Measurements from ENCODE around the gene CHRDL2.

The CHRDL2 gene

DNA sequence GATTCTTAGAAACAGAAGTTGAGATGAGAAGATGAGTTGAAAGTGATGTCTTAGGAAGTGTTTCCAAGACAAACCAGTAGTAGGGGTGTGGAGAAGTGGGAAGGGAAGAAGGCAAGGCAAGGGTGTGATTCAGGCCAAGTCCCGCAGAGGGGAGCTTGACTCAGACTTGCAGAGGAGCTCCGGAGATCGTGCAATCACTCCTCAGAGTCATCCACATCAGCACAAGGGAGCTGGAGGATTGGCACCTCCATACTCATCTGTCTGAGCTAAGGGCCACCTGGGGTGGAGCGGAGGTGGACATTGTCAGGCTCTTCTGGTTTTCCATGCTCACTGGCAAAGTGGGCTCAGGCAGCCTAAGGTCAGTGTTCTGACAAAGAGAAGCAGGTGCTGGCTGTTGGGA is 44.4 kb downstream of the CHRDL2 start:
- no peak for FAIRE-seq

DNA sequence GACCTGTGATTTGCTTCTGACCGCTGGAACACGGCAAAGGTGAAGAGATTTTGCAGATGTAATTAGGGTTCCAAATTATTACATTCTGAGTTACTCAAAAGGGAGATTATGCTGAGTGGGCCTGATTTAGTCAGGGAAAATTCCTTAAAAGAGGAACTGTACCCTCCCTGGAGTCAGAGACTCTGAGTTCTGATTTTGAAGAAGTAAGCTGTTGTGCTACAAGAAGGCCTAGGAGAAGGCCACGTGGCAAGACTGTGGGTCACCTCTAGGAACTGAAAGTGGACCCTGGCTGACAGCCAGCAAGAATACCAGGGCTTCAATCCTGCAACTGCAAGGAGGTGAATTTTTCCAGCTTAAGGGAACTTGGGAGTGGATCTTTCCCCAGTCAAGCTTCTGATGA is 45.3 kb downstream of the CHRDL2 start:
- no peak for FAIRE-seq
- DNase-seq (ENCODE audit: low spot score) = no peak

More for the DNA sequence above, 44.4 kb downstream of the CHRDL2 start:
- no peak for DNase-seq (ENCODE audit: low spot score)

- no peak for FAIRE-seq
- no peak for DNase-seq (ENCODE audit: low spot score)
Observed at GRCh38 chr11:74685338-74685737, 45.9 kb downstream of the CHRDL2 start.

- FAIRE-seq (no peak), DNase-seq (ENCODE audit: low spot score) (no peak)
Observed at GRCh38 chr11:74684661-74685060, 46.6 kb downstream of the CHRDL2 start.

DNA sequence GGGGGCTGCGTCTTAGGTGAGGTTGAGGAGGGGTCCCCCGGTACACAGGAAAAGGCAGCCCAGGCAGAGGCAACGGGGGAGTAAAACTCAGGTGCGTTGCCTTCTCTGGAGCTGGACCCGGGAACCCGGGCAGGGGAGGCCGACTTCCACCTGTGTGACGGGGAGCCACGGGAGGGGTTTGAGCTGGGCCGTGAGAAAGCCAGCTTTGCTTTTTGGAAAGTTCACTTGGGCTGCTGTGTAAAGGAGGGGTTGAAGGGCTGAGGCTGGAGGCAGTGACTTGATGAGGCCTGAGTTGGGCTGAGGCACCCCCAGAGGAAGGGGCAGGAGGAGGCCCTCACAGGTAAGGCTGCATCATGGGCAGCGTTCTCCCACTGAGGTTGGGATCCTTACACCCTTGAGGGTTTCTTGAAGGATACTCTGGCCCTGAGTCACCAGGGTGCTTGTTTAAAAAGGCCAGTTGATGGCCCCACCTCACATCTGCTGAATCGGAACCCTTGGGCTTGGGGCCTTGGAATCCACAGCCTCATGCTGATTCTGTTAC is 47.2 kb downstream of the CHRDL2 start:
- DNase-seq (ENCODE audit: low spot score) = no peak
- no peak for FAIRE-seq

DNA sequence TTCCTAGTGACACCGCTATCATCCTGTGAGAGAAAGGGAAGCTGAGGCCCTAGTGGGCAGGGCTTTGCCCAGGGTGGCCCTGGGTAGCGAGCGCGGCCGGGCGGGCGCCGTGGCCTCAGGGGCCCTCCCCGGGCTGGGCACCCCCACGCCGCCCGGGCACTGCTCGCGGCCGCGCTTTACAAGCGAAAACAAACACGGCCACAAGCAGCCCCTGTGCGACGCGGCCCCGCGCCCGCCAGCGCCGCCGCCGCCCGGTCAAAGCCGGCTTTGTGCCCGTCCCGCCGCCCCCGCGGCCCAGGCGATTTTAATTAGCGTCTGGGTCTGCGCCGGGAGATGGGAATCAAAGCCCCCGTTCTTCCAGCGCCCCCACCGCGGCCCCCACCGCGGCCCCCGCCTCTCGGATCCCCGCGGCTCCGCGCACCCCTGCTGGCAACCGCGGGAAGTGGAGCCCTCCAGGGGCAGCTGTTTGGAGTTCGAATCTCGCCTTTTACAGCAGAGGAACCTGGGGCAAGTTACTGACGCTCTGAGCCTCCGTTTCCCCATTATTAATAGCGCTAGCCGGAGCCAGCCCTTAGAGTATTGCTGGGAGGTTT is 47.9 kb downstream of the CHRDL2 start:
- FAIRE-seq (no peak), DNase-seq (ENCODE audit: low spot score) (no peak)

DNA sequence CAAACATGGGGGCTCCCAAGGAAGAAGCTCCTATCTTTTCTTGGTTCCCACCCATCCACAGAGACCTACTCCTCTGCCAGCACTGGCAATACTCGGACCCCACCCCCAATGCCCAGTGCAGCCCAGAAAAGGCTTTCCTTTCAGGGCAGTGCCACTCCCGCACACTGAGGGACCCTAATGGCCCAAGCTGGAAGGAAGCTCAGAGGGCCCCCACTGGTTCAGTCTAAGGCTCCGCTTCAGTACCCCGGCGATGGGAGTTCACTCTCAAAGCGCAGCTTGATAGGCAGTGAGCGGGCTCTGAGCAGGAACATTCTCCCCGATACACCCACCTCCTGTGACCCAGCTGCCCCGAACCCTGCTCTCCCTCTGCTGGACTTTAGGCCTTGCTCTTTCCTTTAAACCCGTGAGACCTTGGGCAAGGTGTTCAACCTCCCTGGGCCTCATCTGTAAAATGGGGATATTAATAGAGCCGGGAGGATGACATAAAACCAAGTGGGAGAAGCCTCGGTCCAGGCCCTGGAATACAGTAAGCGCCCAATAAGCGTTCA is 48.4 kb downstream of the CHRDL2 start:
- FAIRE-seq (no peak), DNase-seq (ENCODE audit: low spot score) (no peak)

DNA sequence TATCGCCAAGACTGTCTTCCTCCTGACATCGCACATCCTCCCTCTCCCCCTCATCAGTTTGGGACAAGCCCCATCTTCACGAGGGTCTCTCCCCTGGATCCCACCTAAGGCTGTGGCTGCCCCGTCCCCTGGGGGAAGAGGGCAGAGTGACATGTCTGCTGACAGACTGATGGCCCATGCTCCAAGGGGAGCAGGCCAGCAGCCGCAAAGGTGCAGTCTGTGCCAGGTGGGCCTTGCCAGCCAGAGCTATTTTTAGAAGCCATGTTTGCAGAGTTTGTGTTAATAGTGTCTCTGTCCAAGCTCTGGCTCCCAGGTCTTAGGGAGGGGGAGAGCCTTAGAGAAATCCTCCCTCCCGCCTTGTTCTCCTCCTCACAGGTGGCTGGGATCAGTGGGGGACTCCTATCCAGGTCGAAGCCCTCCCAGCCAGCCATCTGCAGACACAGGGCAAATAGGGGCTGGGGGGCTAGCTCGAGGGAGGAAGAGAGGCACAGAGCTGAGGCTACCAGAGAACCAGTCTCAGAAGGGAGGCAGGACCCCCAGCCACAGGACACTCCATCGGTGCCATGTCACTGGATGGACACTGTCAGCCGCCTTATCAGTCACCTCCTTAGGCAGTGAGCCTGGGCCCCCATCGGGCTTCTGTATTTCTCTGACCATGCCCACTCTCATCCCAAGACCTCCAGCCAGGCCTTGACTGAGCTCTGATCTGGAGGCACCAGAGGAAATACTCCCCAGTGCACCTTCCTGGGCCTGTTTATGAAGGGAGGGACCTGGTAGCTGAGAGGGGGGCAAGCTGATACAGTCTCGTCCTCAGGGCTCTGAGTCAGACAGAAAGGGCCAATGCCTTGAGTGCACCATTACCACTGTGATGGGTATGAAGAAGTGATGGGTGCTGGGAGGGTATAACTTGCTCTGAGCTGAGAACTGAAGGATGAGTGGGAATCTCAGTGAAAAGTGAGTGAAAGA is 49.3 kb downstream of the CHRDL2 start:
- no peak for DNase-seq (ENCODE audit: low spot score)
- no peak for FAIRE-seq

DNA sequence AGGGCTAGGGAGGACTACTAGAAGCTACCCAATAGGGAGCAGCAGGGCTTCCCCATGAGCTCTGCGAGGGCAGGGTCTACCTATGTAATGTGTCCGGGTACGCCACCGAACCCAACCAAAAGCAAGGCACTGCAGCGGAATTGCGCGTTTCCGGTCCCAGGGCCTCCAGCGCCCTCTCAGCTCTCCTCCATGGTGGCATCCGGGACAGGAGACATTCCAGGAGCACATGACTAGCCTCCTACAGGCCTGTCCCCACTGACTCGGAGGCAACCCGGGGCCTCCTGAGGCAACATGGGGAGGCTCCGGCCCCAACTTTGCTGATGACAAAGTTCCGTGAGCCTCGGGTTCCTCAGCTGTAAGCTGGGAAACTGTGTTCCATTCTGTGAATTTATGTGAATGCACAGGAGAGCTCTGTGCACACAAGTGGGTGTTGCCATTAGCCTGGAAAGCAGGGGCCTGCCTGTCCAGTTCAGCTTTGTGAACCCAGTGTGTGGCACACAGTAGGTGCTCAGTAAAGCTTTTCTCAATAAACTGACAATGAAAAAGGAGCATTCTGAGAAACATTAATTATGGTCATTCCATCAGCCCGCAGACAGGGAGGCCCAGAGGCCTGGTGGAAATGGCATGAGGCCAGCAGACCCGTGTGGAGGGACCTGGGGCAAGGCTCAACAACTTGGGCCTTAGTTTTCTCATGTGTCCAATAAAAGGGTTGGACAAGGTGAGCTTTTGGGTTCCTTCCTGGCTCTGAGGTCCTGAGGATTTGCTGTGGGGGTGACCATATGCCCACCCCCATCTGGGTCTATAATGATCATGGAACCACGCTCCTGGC is 50.3 kb downstream of the CHRDL2 start:
- DNase-seq (ENCODE audit: low spot score) (no peak), FAIRE-seq (no peak)

- FAIRE-seq = no peak
Observed at GRCh38 chr11:74680035-74680671, 51.1 kb downstream of the CHRDL2 start.

DNA sequence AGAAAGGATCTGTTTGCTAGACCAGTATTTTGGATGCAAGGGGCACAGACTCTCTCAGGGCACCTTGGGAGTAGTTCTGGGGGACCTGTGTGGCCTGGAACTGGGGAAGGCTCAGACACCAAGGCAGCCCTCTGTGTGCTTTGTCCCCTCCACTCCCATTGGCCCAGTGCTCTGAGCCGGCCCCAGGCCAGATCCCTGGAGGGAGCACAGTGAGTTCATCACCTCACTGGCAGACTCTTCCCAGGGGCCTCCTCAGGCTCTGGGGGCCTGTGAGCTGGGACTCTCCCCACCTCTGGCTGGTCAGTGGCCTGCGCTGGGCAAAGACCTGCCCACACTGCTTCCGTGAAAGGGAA is 51.7 kb downstream of the CHRDL2 start:
- FAIRE-seq = no peak
- DNase-seq (ENCODE audit: low spot score) = no peak

More at GRCh38 chr11:74680035-74680671, 51.1 kb downstream of the CHRDL2 start:
- no peak for DNase-seq (ENCODE audit: low spot score)

DNA sequence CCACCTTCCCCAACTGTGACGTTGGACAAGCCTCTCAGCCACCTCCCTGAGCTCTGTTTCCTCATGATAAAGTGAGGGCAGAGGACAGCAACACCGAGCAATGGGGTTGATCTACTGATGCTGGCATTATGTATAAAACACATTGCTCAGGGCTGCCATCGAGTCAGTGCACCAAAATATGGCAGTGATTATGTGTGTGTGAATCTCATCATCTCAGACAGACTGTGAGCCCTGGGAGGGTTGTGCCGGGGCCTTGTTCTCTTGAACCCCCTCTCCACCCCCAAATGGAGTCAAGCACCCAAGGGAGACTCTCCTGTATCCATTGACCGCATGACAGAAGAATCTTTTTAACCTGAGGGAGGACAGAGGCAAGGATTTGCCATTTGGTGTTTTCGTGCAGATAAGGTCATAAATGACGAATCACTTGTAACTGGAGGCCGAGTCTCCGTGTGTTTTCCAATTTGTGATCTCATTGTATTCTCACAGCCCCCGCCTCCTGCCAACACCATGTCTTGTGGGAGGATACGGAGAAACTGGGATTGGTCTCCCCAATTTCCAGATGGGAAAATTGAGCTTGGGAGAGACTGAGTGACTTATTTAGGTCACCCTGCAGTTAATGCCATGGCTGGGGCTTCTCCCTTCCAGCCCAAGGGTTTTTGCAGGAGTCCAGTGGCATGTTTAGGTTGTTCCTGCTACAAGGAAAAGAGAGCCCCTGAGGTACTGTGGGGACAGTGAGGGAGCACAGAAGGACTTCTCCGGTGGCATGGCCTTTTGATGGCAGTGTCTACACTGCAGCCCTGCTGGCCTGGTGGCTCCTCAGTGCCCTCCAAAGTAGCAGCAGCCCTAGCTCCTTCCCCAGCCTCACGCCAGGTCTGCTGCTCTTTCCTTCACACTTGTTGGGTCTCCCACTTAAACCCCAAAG is 52.4 kb downstream of the CHRDL2 start:
- DNase-seq (ENCODE audit: low spot score) = no peak
- FAIRE-seq = no peak

- DNase-seq (ENCODE audit: low spot score) (no peak), FAIRE-seq (no peak)
Observed at GRCh38 chr11:74678041-74678440, 53.2 kb downstream of the CHRDL2 start.

- no peak for FAIRE-seq
- DNase-seq (ENCODE audit: low spot score) = no peak
Observed at GRCh38 chr11:74677131-74677530, 54.1 kb downstream of the CHRDL2 start.

GRCh38 chr11:74676596-74676995 is 54.6 kb downstream of the CHRDL2 start:
- no peak for DNase-seq (ENCODE audit: low spot score)
- no peak for FAIRE-seq

DNA sequence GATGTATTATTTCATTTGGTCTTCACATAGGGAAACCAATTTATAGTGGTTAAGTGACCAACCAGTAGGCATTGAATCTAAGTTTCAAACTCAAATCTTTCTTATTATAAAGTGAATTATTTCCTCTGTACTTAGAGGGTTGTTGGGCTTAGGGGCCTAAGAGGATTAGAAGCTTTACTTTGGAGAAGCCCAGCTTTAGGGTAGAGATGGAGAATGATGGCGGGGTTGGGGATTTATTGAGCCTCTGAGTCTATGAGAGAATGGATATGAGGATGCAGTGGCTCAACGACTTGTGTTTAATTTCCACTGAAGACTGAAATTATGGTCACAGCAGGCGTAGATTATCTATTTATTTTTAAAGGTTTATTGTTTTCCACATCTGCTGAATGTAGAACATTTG is 55.5 kb downstream of the CHRDL2 start:
- no peak for DNase-seq (ENCODE audit: low spot score)
- FAIRE-seq = no peak

- no peak for DNase-seq (ENCODE audit: low spot score)
Observed at GRCh38 chr11:74673693-74674360, 57.4 kb downstream of the CHRDL2 start.

GRCh38 chr11:74672956-74673692 is 58.1 kb downstream of the CHRDL2 start:
- peak; percentile 84 for FAIRE-seq

More at GRCh38 chr11:74673693-74674360, 57.4 kb downstream of the CHRDL2 start:
- no peak for FAIRE-seq

More at GRCh38 chr11:74672956-74673692, 58.1 kb downstream of the CHRDL2 start:
- DNase-seq (ENCODE audit: low spot score) = peak; percentile 98

All from RCC 7860 (cell line).